DMS153 treated with DMSO at 0.1 percent for 48 hours (cell line): Measurements from ENCODE around the gene WNT6.

Source experiments
- DNase-seq: peaks from one replicate; lab custom pipeline; 2025; ENCODE audit not compliant: unreplicated experiment; lab: John Stamatoyannopoulos, UW

WNT6 gene

DNA sequence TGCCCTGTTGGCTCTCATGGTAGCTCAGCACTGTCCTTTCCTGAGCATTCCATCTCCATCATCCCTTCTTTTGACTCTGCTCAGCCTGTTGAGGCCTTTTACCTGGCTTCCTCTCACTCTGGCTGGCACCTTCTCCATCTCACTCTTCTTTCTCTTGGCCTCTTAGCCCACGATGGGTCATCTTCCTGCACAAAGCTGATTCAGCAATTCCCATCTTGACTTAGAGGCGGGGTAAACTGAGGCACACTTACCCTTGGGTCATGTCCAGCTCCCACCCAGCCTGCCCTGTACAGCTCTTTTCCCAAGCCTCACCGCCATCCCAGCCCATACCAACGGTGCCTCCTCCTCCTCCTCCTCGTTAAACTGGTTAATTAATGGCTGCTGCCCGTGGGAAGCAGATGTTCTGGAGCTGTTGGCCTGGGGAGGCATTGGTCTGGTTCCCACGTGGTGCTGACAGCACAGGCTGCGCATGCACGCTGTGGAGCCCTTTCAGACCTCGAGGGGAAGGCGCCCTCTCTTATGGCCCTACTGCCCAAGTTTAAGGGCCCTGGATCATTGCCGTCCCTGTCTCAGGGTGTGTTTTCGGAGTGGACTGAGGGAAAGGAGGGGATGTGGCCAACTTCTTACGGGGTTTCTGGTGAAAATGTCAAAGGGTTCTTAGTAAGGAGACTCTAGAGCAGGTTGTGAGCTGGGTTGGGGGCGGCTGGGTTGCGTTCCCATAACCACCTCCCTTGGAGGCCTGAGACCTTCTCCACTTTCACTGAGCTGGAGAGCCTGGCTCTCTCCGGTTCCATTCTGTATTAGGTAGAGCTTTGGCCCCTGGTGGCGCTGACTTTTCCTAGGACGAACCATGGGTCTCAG, 31.9 kb downstream of the WNT6 start:
- DNase-seq = no peak

GRCh38 chr2:218892693-218893348, 33.2 kb downstream of the WNT6 start:
- peak; percentile 41 for DNase-seq

GRCh38 chr2:218893349-218894150, 33.9 kb downstream of the WNT6 start:
- DNase-seq = no peak

DNA sequence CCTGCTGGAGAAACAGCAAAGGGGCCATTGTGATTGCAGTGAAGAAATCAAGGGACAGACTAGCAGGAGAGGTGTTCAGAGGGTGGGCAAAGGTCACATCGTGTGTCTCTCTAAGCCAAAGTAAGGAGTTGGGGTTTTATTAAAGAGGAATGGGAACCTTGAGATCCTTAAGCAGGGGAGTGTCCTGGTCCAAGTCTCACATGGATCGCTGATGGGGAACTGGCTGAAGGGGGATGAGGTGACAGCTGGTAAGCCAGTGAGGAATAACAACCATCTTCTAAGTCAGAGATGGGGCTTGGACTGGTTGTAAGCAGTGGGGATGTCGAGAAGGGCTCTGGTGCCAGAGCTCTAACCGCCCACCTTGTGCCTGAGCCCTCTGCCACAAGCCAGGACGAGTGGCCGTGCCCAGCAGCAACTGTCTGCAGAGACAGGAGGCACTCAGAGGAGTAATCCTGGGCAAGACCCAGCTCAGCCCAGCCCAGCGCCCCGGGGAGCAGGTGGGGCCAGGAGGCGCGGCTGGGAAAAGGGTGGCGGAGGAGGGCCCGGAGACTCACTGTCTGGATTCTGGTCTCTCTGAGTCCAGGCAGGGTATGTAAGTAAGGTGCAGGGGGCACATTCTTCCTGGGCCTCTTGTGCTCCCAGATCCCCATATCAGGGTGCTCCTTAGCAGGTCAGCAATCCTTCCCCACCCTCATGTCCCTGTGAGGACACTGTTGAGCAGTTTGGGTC, 34.7 kb downstream of the WNT6 start:
- DNase-seq = no peak

GRCh38 chr2:218894880-218895157, 35.2 kb downstream of the WNT6 start:
- DNase-seq = no peak

DNA sequence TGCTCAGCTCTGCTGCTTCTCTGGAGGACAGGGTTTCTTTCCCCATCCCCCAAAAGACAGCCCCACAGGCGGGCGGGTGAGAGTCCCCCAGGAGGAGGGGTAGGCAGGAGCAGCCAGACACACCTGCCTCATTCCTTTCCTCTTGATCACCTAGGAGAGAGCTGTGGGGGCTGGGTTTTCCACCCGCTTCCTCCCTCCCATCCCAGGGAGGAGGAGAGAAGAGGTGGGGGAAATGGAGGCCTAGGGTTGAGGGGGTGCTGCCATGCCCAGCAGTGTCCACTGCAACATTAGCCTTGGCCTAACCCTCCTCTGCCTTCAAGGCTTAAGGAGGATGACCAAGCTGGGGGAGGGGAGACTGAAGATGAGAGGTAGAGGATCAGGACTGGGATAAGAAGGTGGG, 35.7 kb downstream of the WNT6 start:
- no peak for DNase-seq

DNA sequence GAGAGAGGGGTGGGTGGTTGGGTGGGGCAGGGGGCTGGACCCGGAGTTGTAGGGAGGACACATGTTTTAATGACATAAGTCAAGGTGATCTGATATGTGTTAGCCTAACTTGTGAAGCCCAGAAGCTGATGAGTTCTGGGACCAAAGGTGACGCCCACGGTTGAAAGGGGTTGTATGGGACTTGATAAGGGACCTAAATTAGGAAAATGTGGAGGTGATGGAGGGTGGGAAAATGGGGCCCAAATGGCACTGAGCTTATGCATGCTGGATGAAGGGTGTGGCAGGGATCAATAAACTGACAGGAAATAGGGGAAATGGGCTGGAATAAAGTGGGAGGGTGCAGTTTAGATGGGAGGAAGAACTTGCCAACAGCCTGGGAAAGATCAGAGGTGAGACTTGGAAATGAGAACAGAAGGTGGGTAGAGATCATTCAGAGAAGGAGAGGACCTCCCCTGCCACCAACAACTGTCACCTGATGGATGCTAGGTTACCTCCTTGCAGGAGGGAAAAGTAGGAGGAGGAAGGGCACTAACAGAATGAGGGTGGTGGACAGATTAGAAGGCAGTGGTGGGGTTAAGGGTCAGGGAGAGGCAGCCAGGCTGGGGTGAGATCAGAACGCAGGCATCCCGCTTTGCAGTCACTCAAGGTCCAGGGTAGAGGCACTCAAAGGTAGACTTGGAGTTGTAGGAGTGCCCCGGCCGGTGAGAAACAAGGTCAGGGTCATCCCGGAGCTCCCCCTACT, 36.3 kb downstream of the WNT6 start:
- DNase-seq = no peak

- DNase-seq = no peak
These were observed 37.1 kb downstream of the WNT6 start for GRCh38 chr2:218896501-218897393.

DNA sequence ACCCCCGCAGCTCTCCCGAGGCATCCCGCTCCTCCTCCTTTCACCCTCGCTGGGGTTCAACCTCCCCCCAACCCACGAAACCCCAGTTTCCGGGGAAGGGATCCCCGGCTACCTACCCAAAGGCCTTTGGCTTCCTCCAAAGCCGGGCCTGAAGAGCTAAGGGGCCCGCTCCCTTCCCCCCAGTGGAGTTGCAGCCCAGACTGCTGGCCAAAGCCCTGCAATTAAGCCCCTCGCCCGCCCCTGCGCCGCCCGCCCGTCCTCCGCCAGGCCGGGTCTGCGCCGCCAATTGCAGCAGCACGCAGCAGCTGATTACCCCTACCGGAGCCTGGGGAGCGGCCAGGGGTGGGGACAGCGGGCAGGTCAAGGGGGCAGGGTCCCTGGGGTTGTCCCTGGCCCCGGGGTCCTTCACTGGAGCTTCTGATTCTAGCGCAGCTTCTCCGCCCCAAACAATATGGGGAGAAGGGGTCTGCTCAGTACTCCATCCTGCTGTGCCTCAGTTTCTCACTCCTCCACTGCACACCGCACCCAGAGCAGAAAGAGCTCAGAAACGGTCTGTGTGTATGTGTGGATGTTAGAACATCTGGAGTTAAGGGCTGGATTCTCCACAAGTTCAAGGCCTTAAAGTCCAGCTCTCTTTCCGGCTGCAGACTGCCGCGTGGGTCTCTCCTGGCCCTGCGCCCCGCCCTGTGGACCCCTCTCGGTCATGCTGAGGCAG, 37.9 kb downstream of the WNT6 start:
- DNase-seq = no peak

DNA sequence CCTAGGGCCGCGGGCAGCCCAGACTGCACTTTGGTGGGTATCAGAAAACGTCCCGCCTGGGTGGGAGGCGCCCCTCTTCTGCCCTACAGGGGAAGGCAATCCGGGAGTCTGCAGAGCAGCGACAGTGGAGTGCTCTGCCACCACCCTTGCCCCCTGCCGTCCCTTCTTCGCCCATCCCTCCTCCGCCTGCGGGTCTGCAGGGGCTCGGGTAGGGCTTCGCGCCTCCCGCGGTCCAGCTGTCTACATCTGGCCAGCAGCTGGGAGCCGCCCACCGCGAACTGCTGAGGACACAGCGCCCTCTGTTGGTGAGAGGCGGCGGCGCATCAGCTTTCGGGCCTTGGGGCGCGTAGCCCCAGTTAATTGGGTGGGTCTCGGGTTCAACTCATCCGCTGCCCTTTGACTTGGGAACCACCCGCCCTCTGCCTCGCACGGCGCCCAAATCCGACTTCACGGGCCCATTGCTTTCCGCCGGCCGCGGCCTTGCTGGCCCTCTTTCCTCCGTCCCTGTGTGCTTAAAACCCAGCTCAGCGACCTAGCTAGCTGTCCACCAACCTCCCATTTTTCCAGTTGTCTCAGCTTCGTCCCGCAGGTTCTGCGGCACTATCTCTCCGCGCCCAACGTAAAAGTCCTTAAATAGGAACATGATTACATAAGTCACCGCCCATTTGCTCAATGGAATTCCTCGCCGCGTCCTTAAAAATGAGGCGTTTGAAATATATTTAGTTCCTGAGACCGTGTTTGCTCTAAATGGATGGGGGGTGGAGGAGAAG, 38.7 kb downstream of the WNT6 start:
- DNase-seq = no peak

DNA sequence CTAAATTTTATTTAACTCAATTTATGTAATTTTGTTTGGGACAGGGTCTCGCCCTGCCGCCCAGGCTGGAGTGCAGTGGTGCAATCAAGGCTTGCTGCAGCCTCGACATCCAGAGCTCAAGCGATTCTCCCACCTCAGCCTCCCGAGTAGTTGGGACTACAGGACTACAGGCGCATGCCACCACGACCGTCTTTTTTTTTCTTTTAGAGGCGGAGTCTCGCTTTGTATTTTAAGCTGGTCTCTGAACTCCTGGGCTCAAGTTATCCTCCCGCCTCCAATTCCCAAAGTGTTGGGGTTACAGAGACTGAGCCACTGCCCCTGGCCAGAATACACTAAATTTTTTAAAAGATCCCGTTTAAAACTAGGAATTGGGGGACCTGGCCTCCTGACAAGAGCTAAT, 39.5 kb downstream of the WNT6 start:
- DNase-seq = no peak

DNA sequence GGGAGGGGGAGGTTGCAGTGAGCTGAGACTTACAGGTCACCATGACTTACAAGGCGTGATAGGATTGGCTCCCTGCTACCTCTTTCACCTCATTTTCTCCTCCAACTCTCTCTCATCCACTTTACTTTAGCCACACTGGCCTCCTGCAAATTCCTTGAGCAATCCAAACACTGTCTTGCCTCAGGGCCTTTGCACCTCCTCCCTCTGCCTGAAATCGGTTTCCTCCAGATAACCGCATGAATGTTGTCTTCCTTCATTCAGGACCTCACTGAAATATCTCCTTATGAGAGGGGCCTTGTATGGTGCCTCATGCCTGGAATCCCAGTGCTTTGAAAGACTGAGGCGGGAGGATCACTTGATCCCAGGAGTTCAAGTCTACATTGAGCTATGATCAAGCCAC, 42.8 kb downstream of the WNT6 start:
- DNase-seq = no peak

- DNase-seq = no peak
These were observed 44.6 kb downstream of the WNT6 start for GRCh38 chr2:218904176-218904575.

DNA sequence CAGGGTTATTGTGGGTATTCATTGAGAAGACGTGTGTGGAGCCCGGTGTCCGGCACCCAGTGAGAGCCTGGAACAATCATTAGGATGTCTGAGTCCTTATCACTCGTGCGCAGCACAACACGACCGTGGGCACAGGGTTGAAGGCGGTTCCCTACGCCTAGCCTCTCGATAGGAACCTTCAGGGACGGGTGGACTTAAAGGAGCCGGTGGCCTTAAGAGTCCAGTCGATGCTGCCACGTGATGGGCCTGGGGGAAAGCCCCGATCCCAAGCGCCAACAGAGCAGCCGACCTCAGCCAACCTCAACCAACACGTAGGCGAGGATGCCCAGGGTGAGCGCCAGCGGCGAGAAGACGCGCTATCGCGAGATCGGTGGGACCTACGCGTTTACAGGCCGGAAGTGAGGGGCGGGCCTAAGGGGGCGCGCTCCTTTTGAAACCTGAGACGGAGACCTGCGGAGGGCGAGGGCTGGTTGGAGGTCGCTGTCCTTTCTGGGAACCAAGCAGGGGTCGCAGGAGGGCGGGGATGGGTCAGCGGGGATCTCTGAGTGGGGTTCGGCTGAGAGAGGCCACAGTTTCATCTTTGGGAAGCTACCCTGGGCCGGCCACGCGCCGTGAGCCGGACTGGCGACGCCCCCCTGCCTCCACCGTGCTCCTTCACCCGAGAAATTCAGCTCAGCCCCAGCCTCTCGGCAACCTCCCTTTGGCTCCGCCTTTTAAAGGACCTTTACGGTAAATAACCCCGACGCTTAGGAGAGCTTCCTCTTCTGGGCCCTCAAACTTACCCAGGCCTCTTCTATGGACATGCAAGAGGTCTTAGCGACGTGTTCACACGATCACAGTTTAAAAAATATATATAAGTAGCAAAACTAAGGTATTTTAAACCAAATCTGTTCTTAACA, 49.4 kb downstream of the WNT6 start:
- DNase-seq = peak; percentile 90

GRCh38 chr2:218910741-218911140, 51.1 kb downstream of the WNT6 start:
- no peak for DNase-seq

DNA sequence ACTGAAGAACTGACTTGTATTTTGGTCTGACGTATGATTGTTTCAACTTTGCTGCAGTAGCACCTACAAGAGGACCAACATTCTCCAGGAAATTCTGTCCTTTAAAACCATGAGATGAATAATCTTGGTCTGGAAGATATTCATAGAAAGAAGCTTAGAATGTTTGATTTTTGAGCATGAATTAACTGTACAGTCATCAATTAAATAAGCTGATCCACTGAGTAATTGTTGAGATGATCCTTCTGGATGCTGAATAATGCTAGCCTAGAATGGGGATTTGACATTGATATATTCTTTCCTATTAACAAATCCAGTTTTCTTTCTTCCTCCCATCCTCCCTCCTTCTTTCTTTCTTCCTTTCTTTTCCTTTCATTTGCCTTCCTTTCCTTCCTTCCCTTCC, 60.9 kb downstream of the WNT6 start:
- no peak for DNase-seq
